ENCODE measurements around the gene SIAE. TPM values are rescaled to one million over a fixed set of nuclear protein-coding genes. Genes with fewer than 3 reads are reported as not detected.

Gene SIAE
- total and polyA plus RNA-seq, 4 donors: 6.4 to 33.9 (median 11.3) TPM

DNA sequence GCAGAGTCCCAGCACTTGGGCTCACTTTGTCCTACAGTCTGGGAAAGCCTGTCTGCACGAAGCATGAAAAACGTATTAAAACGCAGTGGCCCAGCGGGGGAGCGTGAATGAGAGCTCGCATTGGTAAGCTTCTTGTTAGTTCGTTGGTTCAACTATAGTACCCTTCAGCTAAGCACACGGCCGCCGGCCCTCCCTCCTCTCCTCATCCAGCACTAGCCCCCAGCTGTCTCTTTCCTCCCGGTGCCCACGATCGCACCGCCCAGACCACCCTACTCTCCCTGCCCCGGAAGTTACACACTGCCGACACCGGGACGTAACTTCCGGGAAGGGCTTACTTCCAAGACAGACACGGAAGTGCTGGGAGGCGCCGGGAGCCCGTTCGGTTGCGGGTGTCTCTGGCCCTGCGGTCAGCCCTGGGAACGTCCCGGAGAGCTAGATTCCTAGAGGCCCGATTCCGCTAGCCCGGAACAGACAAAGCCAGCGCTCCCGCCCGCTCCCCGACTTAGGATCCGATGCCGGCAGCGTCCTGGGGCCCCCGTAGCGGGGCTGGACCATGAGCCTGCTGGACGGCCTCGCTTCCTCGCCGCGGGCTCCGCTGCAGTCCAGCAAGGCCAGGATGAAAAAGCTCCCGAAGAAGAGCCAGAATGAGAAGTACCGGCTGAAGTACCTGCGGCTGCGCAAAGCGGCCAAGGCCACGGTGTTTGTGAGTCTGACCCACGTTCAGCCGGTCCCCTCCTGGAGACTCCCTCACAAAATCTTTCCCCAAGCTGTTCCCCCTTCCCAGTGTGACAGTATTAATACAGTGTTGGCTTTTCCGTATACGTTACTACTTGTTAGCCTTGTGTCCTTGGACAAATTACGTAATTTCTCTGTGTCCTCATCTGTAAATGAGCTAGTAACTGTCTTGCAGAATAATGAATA lies 50.7 kb downstream of the SIAE start, which contains the start of gene TBRG1:
TSS of gene TBRG1 (plus strand) at position 334 of the 921 bp plus-strand sequence. CDS start at position 554, 220 bp downstream.
- peak within 1 kb of the TSS; percentile 75 to 99 (median 96) for H3K4me3 ChIP-seq (ENCODE audit: low read depth in 1 of 3, low read length in 3 of 3)
- TF ChIP-seq RAD21 (IDR thresholded peaks at IDR 0.05) (no peak), EGR1 (IDR thresholded peaks at IDR 0.05; ENCODE audit: low read depth in 2 of 2) (peak; percentile 92 to 97), HNF4A (conservative IDR thresholded peaks at IDR 0.05) (peak in 1 of 2 donors; percentile 39), NR2F2 (IDR thresholded peaks at IDR 0.05) (no peak), HNF4G (IDR thresholded peaks at IDR 0.05) (no peak), RXRA (IDR thresholded peaks at IDR 0.05) (peak; percentile 45 to 75), FOXA2 (IDR thresholded peaks at IDR 0.05) (no peak), GABPA (IDR thresholded peaks at IDR 0.05 in 1 of 2, conservative IDR thresholded peaks at IDR 0.05 in 1 of 2) (peak; percentile 91 to 97), YY1 (IDR thresholded peaks at IDR 0.05) (peak; percentile 43), TAF1 (conservative IDR thresholded peaks at IDR 0.05) (peak; percentile 41), JUND (IDR thresholded peaks at IDR 0.05) (no peak), SP1 (IDR thresholded peaks at IDR 0.05) (peak; percentile 39), FOXA1 (IDR thresholded peaks at IDR 0.05) (no peak)
- TF ChIP-seq, protein P1, sequence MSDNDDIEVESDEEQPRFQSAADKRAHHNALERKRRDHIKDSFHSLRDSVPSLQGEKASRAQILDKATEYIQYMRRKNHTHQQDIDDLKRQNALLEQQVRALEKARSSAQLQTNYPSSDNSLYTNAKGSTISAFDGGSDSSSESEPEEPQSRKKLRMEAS (IDR thresholded peaks at IDR 0.05): peak; percentile 90
- TF ChIP-seq, protein P2, sequence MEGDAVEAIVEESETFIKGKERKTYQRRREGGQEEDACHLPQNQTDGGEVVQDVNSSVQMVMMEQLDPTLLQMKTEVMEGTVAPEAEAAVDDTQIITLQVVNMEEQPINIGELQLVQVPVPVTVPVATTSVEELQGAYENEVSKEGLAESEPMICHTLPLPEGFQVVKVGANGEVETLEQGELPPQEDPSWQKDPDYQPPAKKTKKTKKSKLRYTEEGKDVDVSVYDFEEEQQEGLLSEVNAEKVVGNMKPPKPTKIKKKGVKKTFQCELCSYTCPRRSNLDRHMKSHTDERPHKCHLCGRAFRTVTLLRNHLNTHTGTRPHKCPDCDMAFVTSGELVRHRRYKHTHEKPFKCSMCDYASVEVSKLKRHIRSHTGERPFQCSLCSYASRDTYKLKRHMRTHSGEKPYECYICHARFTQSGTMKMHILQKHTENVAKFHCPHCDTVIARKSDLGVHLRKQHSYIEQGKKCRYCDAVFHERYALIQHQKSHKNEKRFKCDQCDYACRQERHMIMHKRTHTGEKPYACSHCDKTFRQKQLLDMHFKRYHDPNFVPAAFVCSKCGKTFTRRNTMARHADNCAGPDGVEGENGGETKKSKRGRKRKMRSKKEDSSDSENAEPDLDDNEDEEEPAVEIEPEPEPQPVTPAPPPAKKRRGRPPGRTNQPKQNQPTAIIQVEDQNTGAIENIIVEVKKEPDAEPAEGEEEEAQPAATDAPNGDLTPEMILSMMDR (IDR thresholded peaks at IDR 0.05; ENCODE audit: low read depth, low read length, missing input control): no peak
- TF ChIP-seq, protein P3, sequence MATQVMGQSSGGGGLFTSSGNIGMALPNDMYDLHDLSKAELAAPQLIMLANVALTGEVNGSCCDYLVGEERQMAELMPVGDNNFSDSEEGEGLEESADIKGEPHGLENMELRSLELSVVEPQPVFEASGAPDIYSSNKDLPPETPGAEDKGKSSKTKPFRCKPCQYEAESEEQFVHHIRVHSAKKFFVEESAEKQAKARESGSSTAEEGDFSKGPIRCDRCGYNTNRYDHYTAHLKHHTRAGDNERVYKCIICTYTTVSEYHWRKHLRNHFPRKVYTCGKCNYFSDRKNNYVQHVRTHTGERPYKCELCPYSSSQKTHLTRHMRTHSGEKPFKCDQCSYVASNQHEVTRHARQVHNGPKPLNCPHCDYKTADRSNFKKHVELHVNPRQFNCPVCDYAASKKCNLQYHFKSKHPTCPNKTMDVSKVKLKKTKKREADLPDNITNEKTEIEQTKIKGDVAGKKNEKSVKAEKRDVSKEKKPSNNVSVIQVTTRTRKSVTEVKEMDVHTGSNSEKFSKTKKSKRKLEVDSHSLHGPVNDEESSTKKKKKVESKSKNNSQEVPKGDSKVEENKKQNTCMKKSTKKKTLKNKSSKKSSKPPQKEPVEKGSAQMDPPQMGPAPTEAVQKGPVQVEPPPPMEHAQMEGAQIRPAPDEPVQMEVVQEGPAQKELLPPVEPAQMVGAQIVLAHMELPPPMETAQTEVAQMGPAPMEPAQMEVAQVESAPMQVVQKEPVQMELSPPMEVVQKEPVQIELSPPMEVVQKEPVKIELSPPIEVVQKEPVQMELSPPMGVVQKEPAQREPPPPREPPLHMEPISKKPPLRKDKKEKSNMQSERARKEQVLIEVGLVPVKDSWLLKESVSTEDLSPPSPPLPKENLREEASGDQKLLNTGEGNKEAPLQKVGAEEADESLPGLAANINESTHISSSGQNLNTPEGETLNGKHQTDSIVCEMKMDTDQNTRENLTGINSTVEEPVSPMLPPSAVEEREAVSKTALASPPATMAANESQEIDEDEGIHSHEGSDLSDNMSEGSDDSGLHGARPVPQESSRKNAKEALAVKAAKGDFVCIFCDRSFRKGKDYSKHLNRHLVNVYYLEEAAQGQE (IDR thresholded peaks at IDR 0.05): peak; percentile 80
- TF ChIP-seq, protein P4, sequence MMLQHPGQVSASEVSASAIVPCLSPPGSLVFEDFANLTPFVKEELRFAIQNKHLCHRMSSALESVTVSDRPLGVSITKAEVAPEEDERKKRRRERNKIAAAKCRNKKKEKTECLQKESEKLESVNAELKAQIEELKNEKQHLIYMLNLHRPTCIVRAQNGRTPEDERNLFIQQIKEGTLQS (IDR thresholded peaks at IDR 0.05): no peak
- TF ChIP-seq, protein P5, sequence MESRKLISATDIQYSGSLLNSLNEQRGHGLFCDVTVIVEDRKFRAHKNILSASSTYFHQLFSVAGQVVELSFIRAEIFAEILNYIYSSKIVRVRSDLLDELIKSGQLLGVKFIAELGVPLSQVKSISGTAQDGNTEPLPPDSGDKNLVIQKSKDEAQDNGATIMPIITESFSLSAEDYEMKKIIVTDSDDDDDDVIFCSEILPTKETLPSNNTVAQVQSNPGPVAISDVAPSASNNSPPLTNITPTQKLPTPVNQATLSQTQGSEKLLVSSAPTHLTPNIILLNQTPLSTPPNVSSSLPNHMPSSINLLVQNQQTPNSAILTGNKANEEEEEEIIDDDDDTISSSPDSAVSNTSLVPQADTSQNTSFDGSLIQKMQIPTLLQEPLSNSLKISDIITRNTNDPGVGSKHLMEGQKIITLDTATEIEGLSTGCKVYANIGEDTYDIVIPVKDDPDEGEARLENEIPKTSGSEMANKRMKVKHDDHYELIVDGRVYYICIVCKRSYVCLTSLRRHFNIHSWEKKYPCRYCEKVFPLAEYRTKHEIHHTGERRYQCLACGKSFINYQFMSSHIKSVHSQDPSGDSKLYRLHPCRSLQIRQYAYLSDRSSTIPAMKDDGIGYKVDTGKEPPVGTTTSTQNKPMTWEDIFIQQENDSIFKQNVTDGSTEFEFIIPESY (IDR thresholded peaks at IDR 0.05): no peak
- H3K27me3 ChIP-seq (ENCODE audit: control insufficient read depth in 4 of 4, insufficient read depth in 4 of 4, low read length in 3 of 4): peaks cover 0 to 3% (median 1%) of the 10 kb centered on the region in 4 donors
- peaks cover 1 to 16% (median 12%) of the 10 kb centered on the region in 4 donors for H3K4me1 ChIP-seq (ENCODE audit: control insufficient read depth in 4 of 4, insufficient read depth in 4 of 4, low read length in 3 of 4)
- WGBS: under 1% methylated on average over 57 of the region's 57 CpGs
- H3K27ac ChIP-seq (ENCODE audit: low read depth in 1 of 2, low read length in 2 of 2): peak within 1 kb of the TSS; percentile 95 to 96
- peaks cover 4 to 20% (median 15%) of the 10 kb centered on the region in 4 donors for H3K36me3 ChIP-seq (ENCODE audit: control insufficient read depth in 4 of 4, insufficient read depth in 3 of 4, low read depth in 1 of 4, low read length in 3 of 4)
- H3K9me3 ChIP-seq (ENCODE audit: control insufficient read depth in 4 of 4, low read length in 3 of 4): no peaks in the 10 kb centered on the region
- peak; percentile 84 for DNase-seq (ENCODE audit: low spot score)
- H3K9ac ChIP-seq (ENCODE audit: low read depth in 1 of 2, low read length in 2 of 2): peak within 1 kb of the TSS; percentile 90 to 92
